ENCODE results near the gene ABCG8. TPM values are rescaled to one million over a fixed set of nuclear protein-coding genes. Genes with fewer than 3 reads are reported as not detected.

ABCG8 gene
- total RNA-seq, 1 donor from 2014 or later, result not detected

DNA sequence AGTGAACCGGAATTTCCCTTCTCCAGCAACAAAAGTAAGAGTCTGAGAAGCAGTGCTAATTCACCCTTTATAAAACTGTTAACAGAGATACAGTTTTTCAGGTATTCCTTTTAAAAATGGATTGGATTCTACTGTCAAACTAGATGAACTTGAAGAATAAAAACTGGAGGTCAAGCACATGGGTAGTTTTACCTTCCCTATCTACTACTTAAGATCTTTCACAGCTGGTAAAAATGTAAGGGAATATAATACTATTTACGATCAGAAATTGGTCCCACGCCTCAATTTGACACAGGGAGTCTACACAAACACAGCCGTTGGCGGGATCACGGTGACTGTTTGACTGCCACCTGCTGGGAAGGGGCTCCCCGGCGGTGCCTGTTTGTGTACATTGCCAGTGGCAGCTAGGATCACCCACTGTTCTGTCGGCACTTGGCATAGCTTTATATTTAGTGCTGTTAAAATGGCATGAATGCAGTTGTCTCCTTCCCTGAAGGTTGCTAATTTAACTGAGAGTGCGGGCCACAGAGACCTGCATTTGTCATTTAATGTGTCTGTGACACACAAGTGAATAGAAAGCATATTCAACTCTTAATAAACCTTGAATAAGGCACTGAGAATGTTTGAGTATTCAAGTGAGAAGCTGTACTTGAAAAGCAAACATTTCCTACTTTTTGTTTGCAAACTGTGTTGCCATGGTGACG, 59.5 kb downstream of the ABCG8 start:
- DNase-seq (ENCODE audit: low spot score, unreplicated experiment), result no peak
- Mint-ChIP-seq H3K27ac (no peak overlapping the region), H3K9me3 (ENCODE audit: low read depth) (no peaks in the 10 kb centered on the region), H3K4me1 (ENCODE audit: low read depth) (peaks cover 23% of the 10 kb centered on the region), H3K36me3 (ENCODE audit: insufficient read depth) (peaks cover 25% of the 10 kb centered on the region), H3K27me3 (no peaks in the 10 kb centered on the region), H3K4me3 (ENCODE audit: low read depth) (no peak overlapping the region)
- TF ChIP-seq, protein P1, sequence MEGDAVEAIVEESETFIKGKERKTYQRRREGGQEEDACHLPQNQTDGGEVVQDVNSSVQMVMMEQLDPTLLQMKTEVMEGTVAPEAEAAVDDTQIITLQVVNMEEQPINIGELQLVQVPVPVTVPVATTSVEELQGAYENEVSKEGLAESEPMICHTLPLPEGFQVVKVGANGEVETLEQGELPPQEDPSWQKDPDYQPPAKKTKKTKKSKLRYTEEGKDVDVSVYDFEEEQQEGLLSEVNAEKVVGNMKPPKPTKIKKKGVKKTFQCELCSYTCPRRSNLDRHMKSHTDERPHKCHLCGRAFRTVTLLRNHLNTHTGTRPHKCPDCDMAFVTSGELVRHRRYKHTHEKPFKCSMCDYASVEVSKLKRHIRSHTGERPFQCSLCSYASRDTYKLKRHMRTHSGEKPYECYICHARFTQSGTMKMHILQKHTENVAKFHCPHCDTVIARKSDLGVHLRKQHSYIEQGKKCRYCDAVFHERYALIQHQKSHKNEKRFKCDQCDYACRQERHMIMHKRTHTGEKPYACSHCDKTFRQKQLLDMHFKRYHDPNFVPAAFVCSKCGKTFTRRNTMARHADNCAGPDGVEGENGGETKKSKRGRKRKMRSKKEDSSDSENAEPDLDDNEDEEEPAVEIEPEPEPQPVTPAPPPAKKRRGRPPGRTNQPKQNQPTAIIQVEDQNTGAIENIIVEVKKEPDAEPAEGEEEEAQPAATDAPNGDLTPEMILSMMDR (IDR thresholded peaks at IDR 0.05; ENCODE audit: unreplicated experiment), result peak; percentile 61

DNA sequence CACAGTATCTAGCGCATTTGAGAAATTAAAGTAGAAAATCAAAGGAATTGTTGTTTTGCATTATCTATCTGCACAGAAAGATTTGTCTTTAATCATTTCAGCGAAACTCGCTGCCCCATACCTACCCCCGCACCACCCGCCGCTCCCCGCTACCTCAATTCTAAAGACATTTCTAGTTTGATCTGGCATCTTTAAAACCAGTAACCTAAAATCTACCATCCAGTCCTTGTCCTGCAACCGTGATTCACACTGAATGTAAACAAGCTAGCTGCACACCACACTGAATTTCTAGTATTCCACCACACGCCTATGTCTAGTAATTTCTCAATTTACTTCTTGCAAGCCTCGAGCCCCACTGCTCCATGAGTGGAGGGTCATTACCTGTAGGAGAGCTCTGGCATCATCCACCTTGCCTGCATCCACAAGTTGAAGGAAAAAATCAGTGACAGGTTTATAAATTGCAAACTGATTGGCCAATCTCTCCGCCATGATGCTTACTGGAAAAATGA, 60.1 kb downstream of the ABCG8 start:
- DNase-seq (ENCODE audit: low spot score, unreplicated experiment), result no peak
- H3K36me3 Mint-ChIP-seq (ENCODE audit: insufficient read depth), result peaks cover 22% of the 10 kb centered on the region
- H3K4me3 Mint-ChIP-seq (ENCODE audit: low read depth), result no peak overlapping the region
- TF ChIP-seq, protein P1 (IDR thresholded peaks at IDR 0.05; ENCODE audit: unreplicated experiment), result no peak
- peak overlapping the region; percentile 12 for H3K27ac Mint-ChIP-seq
- H3K9me3 Mint-ChIP-seq (ENCODE audit: low read depth), result no peaks in the 10 kb centered on the region
- no peaks in the 10 kb centered on the region for H3K27me3 Mint-ChIP-seq
- H3K4me1 Mint-ChIP-seq (ENCODE audit: low read depth), result peaks cover 23% of the 10 kb centered on the region

DNA sequence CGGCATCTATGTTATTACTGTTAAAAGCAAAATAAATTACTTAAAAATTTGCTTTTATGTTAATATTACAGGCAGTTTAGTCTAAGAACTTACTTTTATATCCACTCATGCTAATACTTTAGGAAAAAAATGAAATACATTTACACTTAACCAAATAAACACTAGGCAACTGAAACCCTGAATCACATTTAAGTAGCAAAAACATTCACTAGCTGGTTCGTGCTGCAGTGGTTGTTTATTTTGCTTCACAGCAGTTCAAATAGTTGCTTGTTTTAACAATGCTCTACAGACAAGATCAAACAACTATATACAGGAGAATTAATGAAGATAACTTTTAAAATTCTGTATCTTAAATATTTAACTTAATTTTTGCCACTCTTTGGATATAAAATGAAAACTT, 60.8 kb downstream of the ABCG8 start:
- Mint-ChIP-seq H3K4me3 (ENCODE audit: low read depth) (no peak overlapping the region), H3K27me3 (no peaks in the 10 kb centered on the region), H3K9me3 (ENCODE audit: low read depth) (no peaks in the 10 kb centered on the region), H3K36me3 (ENCODE audit: insufficient read depth) (peaks cover 21% of the 10 kb centered on the region), H3K27ac (no peak overlapping the region), H3K4me1 (ENCODE audit: low read depth) (peaks cover 23% of the 10 kb centered on the region)
- TF ChIP-seq, protein P1 (IDR thresholded peaks at IDR 0.05; ENCODE audit: unreplicated experiment), result no peak
- DNase-seq (ENCODE audit: low spot score, unreplicated experiment), result no peak

DNA sequence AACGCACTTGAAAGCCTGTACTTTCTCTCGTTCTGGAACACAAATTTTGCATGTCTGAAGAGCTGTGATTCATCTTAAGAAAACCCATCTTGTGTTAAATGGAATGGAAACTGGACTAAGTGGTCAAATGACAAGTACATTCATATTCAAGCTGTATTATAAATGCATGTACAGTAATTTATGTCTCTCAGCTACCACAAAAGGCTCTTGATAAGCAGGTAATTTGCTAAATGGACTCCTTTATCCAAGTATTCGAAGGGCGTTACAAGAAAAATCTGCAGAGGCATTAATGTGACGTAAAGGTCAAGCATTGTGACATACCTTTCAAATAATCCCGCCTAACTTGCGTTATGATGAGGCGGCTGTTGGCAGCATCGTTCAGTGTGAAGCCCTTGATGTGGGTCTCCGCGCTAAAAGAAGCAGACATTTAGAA, 66.6 kb downstream of the ABCG8 start:
- peaks cover 4% of the 10 kb centered on the region for H3K4me1 Mint-ChIP-seq (ENCODE audit: low read depth)
- H3K27me3 Mint-ChIP-seq, result no peaks in the 10 kb centered on the region
- H3K9me3 Mint-ChIP-seq (ENCODE audit: low read depth), result no peaks in the 10 kb centered on the region
- peaks cover 26% of the 10 kb centered on the region for H3K36me3 Mint-ChIP-seq (ENCODE audit: insufficient read depth)
- no peak overlapping the region for H3K4me3 Mint-ChIP-seq (ENCODE audit: low read depth)
- TF ChIP-seq, protein P1 (IDR thresholded peaks at IDR 0.05; ENCODE audit: unreplicated experiment), result no peak
- no peak for DNase-seq (ENCODE audit: low spot score, unreplicated experiment)
- no peak overlapping the region for H3K27ac Mint-ChIP-seq

DNA sequence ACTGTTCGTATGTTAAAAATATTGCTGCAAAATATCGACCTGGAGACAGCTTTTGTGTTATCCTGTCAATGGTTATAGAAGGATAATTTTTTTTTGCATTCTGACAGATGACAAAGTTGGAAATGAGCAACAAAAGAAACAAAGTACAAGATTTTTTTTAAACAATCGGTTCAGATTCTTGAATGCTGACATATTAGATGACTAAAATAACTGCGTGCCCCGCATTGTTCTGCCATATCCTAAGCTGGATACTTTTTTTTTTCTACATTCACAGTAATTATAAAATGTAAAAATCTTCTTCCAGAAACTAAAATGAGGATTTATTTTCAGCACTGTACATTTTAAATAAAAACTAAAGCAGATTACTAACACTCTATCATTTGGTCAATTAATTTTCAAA, 67.1 kb downstream of the ABCG8 start:
- Mint-ChIP-seq H3K4me1 (ENCODE audit: low read depth) (peaks cover 2% of the 10 kb centered on the region), H3K9me3 (ENCODE audit: low read depth) (no peaks in the 10 kb centered on the region), H3K27me3 (no peaks in the 10 kb centered on the region), H3K36me3 (ENCODE audit: insufficient read depth) (peaks cover 23% of the 10 kb centered on the region), H3K27ac (no peak overlapping the region), H3K4me3 (ENCODE audit: low read depth) (no peak overlapping the region)
- TF ChIP-seq, protein P1 (IDR thresholded peaks at IDR 0.05; ENCODE audit: unreplicated experiment), result no peak
- no peak for DNase-seq (ENCODE audit: low spot score, unreplicated experiment)
